Head of caudate nucleus (tissue), 42 donors: Measurements from ENCODE around the gene RGS9BP.
"Not testable (repeated sequence)": the region's sequence is repeated elsewhere in the genome, so short reads cannot be mapped to it uniquely, and the experiment has no call there.

ENCODE experiments used
- DNase-seq, 42 donors: peaks; one replicate each; pipeline versions ENCODE4 v3.0.0 to v3.0.0-alpha.2; 2020 to 2021; ENCODE audit warnings: mixed read lengths in 7 of 42
- intact Hi-C: fragments of 100-400 bp; cut with DNase I; formaldehyde crosslinking; loops from one replicate; pipeline ENCODE4 v1.15.0; 2022

RGS9BP gene

GRCh38 chr19:32691952-32692726 is 16.5 kb downstream of the RGS9BP start:
- intact Hi-C loops: no loop called here
- DNase-seq: peak in 41 of 42 donors; percentile 21 to 80 (median 65)

DNA sequence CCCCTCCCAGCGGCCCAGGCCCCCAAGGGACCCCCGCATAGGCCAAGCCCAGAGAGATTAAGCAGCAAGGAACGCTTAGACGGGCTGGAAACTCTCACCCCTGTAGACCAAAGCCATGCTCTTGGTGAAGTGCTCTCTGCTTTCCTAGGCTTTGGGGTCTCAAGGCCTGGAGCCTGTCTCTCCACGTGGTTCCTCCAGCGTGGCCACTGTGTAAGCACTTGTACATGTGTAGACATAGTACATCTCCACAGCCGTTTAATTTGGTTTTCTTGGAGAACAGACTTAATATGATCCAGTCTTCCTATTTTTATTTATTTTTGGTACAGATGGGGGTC is 17.0 kb downstream of the RGS9BP start:
- no peak for DNase-seq
- intact Hi-C loops: no loop called here

DNA sequence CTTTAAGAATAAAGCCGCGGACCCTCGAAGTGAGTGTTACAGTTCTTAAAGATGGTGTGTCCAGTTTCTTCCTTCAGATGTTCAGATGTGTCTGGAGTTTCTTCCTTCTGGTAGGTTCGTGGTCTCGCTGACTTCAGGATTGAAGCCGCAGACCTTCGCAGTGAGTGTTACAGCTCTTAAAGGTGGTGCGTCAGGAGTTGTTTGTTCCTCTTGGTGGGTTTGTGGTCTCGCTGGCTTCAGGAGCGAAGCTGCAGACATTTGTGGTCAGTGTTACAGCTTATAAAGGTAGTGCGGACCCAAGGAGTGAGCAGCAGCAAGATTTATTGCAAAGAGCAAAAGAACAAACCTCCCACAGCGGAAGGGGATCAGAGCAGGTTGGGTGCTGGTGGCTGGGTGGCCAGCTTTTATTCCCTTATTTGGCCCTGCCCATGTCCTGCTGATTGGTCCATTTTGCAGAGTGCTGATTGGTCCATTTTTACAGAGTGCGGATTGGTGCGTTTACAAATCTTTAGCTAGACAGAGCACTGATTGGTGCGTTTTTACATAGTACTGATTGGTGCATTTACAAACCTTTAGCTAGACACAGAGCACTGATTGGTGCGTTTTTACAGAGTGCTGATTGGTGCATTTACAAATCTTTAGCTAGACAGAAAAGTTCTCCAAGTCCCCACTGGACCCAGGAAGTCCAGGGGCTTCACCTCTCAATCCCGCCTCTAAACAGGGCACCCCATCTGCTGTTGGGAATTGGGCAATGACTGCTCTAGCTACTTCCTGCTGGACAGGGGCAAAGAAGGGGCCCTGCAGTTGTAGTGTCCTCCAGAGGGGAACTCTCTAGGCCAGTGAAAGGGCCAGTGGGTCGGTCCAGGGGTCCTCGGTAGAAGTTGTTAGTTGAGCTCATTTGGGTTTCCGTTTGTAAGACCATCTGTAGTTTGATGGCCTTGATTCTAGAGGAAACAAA is 17.8 kb downstream of the RGS9BP start:
- intact Hi-C loops, DNase-seq: not testable (repeated sequence)

- intact Hi-C loops, DNase-seq: not testable (repeated sequence)
These were observed 18.7 kb downstream of the RGS9BP start for GRCh38 chr19:32694316-32694715.

- DNase-seq, intact Hi-C loops: not testable (repeated sequence)
These were observed 19.2 kb downstream of the RGS9BP start for GRCh38 chr19:32694851-32695250.

DNA sequence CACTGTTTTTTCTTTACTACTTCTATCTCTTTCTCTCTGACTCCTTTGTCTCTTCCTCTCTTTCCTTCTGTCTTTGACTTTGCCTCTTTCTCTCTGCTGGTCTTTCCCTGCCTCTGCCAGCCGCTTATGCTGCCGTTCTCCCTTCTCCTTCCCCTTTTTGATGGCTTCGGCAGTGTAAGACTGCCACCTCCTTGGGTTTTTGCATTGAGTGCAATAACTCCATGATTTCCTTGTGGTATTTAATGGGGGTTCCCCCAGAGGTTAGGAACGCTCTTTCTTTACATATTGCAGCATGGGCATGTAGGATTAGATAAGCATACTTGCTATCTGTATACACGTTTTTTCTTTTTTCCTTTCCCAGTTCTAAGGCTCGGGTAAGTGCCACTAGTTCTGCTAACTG is 19.9 kb downstream of the RGS9BP start:
- intact Hi-C loops, DNase-seq: not testable (repeated sequence)

- intact Hi-C loops, DNase-seq: not testable (repeated sequence)
These were observed 21.1 kb downstream of the RGS9BP start for GRCh38 chr19:32696771-32697170.

DNA sequence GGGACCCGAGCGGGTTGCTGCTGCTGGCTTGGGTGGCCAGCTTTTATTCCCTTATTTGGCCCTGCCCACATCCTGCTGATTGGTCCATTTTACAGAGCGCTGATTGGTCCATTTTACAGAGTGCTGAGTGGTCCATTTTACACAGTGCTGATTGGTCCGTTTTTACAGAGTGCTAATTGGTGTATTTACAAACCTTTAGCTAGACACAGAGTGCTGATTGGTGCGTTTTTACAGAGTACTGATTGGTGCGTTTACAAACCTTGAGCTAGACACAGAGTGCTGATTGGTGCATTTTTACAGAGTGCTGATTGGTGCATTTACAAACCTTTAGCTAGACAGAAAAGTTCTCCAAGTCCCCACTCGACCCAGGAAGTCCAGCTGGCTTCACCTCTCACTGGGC is 24.5 kb downstream of the RGS9BP start:
- intact Hi-C loops, DNase-seq: not testable (repeated sequence)

DNA sequence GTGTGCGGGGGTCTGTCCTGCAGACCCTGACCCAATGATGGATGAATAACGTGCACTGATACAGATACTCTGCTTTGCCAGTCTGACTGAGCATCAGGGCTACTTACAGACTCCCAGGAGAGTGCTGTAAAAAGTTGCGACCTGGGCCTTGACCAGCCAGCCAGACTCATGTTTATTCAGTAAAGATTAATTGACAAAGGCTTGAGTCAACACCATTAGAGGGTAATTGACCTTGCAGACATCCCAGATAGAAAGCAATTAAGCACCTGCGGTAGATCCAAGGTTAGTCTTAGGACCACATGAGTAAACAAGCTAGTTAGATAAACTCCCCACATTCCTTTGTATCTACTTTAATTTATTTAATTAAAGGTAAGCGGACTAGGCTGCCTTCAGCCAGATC is 26.4 kb downstream of the RGS9BP start:
- intact Hi-C loops: no loop called here
- no peak for DNase-seq

GRCh38 chr19:32704006-32704405 is 28.4 kb downstream of the RGS9BP start:
- intact Hi-C loops, DNase-seq: not testable (repeated sequence)

- intact Hi-C loops: no loop called here
- DNase-seq: no peak
These were observed 32.8 kb downstream of the RGS9BP start for GRCh38 chr19:32708457-32708856.

- DNase-seq: no peak
- intact Hi-C loops: no loop called here
These were observed 33.4 kb downstream of the RGS9BP start for GRCh38 chr19:32709032-32709431.

DNA sequence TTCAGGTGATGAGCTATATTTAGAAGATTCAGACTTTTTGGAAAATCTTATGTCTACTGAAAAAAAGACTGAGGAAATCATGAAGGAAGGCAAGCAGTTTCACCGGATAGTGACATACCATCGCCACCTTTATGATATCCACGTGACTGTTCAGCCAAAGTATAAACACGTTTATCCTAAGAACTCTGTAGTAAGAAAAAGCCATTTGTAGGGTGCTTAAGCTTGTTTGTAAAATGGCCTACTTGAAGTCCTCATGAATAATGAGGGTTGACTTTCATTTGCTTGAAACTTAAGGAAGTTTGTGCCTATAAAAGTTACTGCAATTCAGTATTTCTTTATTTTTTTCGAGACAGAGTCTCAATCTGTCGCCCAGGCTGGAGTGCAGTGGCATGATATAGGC is 36.1 kb downstream of the RGS9BP start:
- intact Hi-C loops: no loop called here
- DNase-seq: no peak

- intact Hi-C loops, DNase-seq: not testable (repeated sequence)
These were observed 40.6 kb downstream of the RGS9BP start for GRCh38 chr19:32716203-32716602.

DNA sequence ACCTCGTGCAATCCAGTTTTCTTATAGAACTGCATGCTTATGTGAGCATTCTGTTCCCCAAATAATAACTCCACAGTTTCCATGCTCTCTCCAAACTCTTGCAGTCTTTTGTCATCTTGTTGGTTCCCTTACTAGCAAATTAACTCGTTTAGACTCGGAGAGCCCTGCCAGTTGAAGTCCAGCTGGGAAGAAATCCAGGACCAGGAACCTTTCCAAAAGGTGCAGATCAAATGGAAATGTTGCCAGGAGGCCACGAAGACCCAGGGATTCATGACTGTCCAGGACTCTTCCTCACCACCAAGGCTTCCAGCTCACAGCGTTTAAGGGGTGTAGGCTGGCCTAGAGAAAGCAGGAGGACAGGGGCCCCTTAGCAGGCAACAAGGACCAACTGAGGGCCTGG is 41.8 kb downstream of the RGS9BP start:
- intact Hi-C loops: no loop called here
- no peak for DNase-seq

GRCh38 chr19:32718286-32718685 is 42.6 kb downstream of the RGS9BP start:
- peak in 11 of 42 donors; percentile 5 to 45 (median 17) for DNase-seq

GRCh38 chr19:32719611-32720059 is 44.0 kb downstream of the RGS9BP start, which contains the start of gene TDRD12:
Gene TDRD12, plus strand, starts transcription at chr19:32719767. Its CDS starts 306 bp downstream, at chr19:32720073.
- intact Hi-C loops: no loop called here

More at GRCh38 chr19:32718286-32718685, 42.6 kb downstream of the RGS9BP start:
- intact Hi-C loops: no loop called here

DNA sequence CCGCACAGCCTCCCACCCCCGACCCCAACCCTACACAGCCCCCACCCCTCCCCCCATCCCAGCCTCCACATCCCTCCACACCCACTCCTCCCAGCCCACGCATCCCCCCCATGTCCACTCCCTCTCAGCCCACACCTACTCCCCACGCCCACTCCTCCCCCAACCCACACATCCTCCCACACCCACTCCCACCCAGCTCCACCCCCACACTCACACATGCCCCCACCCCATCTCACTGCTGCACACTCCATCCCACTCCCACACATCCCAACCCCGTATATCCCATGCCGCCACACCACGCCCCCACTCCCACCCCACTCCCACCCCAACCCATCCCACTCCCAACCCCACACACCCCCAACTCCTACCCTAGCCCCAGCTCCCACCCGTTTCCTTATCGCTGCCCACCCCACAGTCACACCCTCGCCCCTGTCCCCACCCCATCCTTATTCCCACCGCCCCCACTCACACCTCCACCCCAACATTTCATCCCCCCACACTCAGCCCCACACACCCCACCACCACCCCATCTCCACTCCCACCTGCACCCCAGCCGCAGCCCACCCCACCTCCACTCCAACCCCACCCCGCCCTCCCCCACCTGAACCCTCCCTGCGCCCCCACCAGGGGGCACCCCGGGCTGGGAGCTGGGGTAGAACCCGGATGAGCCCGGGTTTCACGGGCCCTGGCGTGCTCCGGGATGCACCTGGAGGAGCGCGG is 44.7 kb downstream of the RGS9BP start:
- DNase-seq: no peak
- intact Hi-C loops: no loop called here

More at GRCh38 chr19:32719611-32720059, 44.0 kb downstream of the RGS9BP start, which contains the start of gene TDRD12:
- DNase-seq: no peak

- intact Hi-C loops: no loop called here
- DNase-seq: no peak
These were observed 45.2 kb downstream of the RGS9BP start for GRCh38 chr19:32720936-32721250.
